DND-41 (cell line): ENCODE results near the gene SEM1.

Experiments used
- ATAC-seq: fragments of 200-7000 bp; cut with Tn5 transposase; 3 replicates; pipeline ENCODE4 v1.9.1; 2021; ENCODE audit warnings: low read depth; ENCODE audit not compliant: insufficient read depth
- DNase-seq: peaks from one replicate; pipeline ENCODE4 v3.0.0-alpha.2; 2020
- H2AFZ ChIP-seq: 2 replicates; pipeline ENCODE4 v1.6.0; 2012; ENCODE audit warnings: low read depth, low read length
- H3K27ac ChIP-seq: 2 replicates; pipeline ENCODE4 v1.5.1; 2012; ENCODE audit warnings: low read length, inconsistent platforms
- H3K27me3 ChIP-seq: fragments of 200-600 bp; sonication (generic); 2 replicates; pipeline ENCODE4 v1.6.0; 2012; ENCODE audit warnings: low read length, mild to moderate bottlenecking, inconsistent platforms; ENCODE audit not compliant: insufficient read depth, poor library complexity
- H3K36me3 ChIP-seq: 2 replicates; pipeline ENCODE4 v1.5.1; 2012; ENCODE audit warnings: low read length, inconsistent platforms; ENCODE audit not compliant: insufficient read depth
- H3K4me1 ChIP-seq: 2 replicates; pipeline ENCODE4 v1.5.1; 2012; ENCODE audit warnings: mild to moderate bottlenecking, low read length; ENCODE audit not compliant: insufficient read depth
- H3K4me2 ChIP-seq: 2 replicates; pipeline ENCODE4 v1.6.0; 2012; ENCODE audit warnings: mild to moderate bottlenecking, moderate library complexity, low read length, inconsistent platforms; ENCODE audit not compliant: insufficient read depth
- H3K4me3 ChIP-seq, 2 experiments: fragments of 200-600 bp in 1 of 2; shearing (Covaris generic) in 1 of 2; 2 replicates each; pipeline ENCODE4 v1.5.1; 2012 to 2016; ENCODE audit warnings: inconsistent platforms in 2 of 2, low read length in 2 of 2, mild to moderate bottlenecking in 2 of 2, low read depth in 1 of 2, moderate library complexity in 1 of 2
- H3K79me2 ChIP-seq: 2 replicates; pipeline ENCODE4 v1.6.0; 2012; ENCODE audit warnings: low read length, inconsistent platforms; ENCODE audit not compliant: insufficient read depth
- H3K9ac ChIP-seq: 2 replicates; pipeline ENCODE4 v1.6.0; 2012; ENCODE audit warnings: low read depth, mild to moderate bottlenecking, inconsistent platforms, low read length, moderate library complexity
- H3K9me3 ChIP-seq: 2 replicates; pipeline ENCODE4 v1.5.1; 2012; ENCODE audit warnings: low read length, moderate library complexity, mild to moderate bottlenecking, inconsistent platforms; ENCODE audit not compliant: insufficient read depth, severe bottlenecking
- H4K20me1 ChIP-seq: 2 replicates; pipeline ENCODE4 v1.6.0; 2012; ENCODE audit warnings: low read length; ENCODE audit not compliant: insufficient read depth
- EZH2 ChIP-seq: IDR thresholded peaks from 3 replicates; pipeline ENCODE4 v1.6.1; 2012; ENCODE audit warnings: borderline replicate concordance, low read depth, mild to moderate bottlenecking, moderate library complexity, low read length, inconsistent platforms; ENCODE audit not compliant: severe bottlenecking
- TF ChIP-seq, protein P1 (sequence below): IDR thresholded peaks from 2 replicates; pipeline ENCODE4 v1.5.1; 2012; ENCODE audit warnings: borderline replicate concordance, low read length, moderate library complexity, mild to moderate bottlenecking; ENCODE audit not compliant: poor library complexity, severe bottlenecking; ENCODE audit errors: extremely low read depth

The SEM1 gene

DNA sequence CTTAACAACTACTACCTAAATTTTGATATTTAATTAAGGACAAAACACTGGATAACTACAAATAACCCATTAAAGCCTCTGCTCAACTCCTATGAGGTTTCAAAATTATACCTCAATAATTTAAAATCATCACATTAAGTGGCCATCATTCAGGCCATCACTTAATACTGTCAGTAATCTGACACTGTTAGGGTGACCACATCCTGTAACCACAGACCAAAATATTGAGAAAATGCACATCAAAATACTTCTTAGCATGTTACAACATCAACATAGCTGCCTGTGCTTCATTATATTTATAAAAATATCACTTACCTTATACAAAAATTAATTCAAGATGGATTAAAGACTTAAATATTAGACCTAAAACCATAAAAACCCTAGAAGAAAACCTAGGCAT, 23.3 kb downstream of the SEM1 start:
- Histone ChIP-seq H3K27me3 (no peaks in the 10 kb centered on the region), H3K4me1 (no peaks in the 10 kb centered on the region), H3K9ac (no peak overlapping the region), H3K79me2 (peaks cover 8% of the 10 kb centered on the region; the same call in 1 of the 2 replicates), H3K4me3 (no peak overlapping the region), H3K36me3 (peaks cover 34% of the 10 kb centered on the region), H2AFZ (no peak overlapping the region), H4K20me1 (no peaks in the 10 kb centered on the region), H3K9me3 (no peaks in the 10 kb centered on the region), H3K27ac (no peak overlapping the region), H3K4me2 (no peak overlapping the region)
- DNase-seq (no peak), ATAC-seq (peak; percentile 49; the same call in 1 of the 3 replicates)
- TF ChIP-seq EZH2 = no peak
- TF ChIP-seq, protein P1, sequence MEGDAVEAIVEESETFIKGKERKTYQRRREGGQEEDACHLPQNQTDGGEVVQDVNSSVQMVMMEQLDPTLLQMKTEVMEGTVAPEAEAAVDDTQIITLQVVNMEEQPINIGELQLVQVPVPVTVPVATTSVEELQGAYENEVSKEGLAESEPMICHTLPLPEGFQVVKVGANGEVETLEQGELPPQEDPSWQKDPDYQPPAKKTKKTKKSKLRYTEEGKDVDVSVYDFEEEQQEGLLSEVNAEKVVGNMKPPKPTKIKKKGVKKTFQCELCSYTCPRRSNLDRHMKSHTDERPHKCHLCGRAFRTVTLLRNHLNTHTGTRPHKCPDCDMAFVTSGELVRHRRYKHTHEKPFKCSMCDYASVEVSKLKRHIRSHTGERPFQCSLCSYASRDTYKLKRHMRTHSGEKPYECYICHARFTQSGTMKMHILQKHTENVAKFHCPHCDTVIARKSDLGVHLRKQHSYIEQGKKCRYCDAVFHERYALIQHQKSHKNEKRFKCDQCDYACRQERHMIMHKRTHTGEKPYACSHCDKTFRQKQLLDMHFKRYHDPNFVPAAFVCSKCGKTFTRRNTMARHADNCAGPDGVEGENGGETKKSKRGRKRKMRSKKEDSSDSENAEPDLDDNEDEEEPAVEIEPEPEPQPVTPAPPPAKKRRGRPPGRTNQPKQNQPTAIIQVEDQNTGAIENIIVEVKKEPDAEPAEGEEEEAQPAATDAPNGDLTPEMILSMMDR = no peak

DNA sequence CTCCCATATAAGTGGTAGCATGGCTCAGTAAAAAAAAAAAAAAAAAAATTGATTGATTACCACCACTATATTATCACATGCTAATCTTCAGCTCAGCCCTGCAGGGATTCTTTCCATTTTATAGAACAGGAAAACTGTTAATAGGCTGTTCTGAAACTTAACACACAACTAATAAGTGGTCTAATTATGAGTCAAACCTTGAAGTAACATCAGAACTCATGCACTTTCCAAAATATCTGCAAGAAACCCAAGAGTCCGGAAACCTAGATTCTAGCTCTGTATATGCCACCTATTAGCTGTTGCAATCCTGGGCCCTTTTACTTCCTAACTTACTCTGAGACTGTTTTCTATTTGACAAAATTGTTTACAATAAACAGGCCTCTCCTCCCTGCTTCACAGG, 23.9 kb downstream of the SEM1 start:
- TF ChIP-seq, protein P1 = no peak
- no peak for TF ChIP-seq EZH2

DNA sequence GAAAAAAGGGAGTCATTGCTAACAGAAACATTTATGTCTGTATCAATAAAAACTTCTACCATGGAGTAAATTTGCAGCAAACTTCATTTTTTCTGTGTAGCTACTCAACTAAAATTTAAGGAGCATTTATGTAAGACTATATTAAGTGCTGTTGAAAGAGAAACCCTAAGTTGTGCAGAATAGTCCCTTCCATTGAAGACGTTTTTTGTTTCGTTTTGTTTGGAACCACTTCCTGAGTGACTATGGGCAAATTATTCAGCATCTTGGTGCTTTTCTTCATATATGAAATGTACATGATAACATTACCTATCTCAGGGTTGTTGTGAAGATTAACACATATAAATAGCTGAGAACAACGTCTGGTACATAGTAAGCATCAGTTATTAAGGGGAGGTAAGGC, 24.3 kb downstream of the SEM1 start:
- H4K20me1 ChIP-seq = no peaks in the 10 kb centered on the region
- H3K4me2 ChIP-seq = no peak overlapping the region

More for the DNA sequence above, 23.9 kb downstream of the SEM1 start:
- Histone ChIP-seq H3K4me3 (no peak overlapping the region), H3K27me3 (no peaks in the 10 kb centered on the region), H3K9me3 (no peaks in the 10 kb centered on the region), H2AFZ (no peak overlapping the region), H3K27ac (no peak overlapping the region), H3K4me1 (no peaks in the 10 kb centered on the region), H3K9ac (no peak overlapping the region), H3K4me2 (no peak overlapping the region), H4K20me1 (no peaks in the 10 kb centered on the region), H3K36me3 (peaks cover 29% of the 10 kb centered on the region), H3K79me2 (peaks cover 6% of the 10 kb centered on the region; the same call in 1 of the 2 replicates)
- no peak for DNase-seq
- ATAC-seq = no peak

More for the DNA sequence above, 24.3 kb downstream of the SEM1 start:
- peak; percentile 47; the same call in 2 of the 3 replicates for ATAC-seq
- TF ChIP-seq, protein P1 = no peak
- no peak for TF ChIP-seq EZH2
- Histone ChIP-seq H3K9ac (no peak overlapping the region), H3K4me3 (no peak overlapping the region), H2AFZ (no peak overlapping the region), H3K36me3 (peaks cover 29% of the 10 kb centered on the region), H3K4me1 (no peaks in the 10 kb centered on the region), H3K79me2 (peaks cover 6% of the 10 kb centered on the region; the same call in 1 of the 2 replicates), H3K27me3 (no peaks in the 10 kb centered on the region), H3K27ac (no peak overlapping the region), H3K9me3 (no peaks in the 10 kb centered on the region)
- no peak for DNase-seq
